HepG2 (cell line): ENCODE data around the gene JUND. TPM values are rescaled to one million over a fixed set of nuclear protein-coding genes. Genes with fewer than 3 reads are reported as not detected.

Experiments used
- AGO2 ChIP-seq: fragments of 200-400 bp; formaldehyde crosslinking; optimal IDR thresholded peaks from 2 replicates; pipeline ENCODE3; 2017; ENCODE audit warnings: mild to moderate bottlenecking, low read depth, low read length, moderate library complexity
- ATF3 ChIP-seq: sonication (generic); formaldehyde crosslinking; IDR thresholded peaks from 2 replicates; pipeline ENCODE4 v1.4.0; 2020; ENCODE audit warnings: missing genetic modification reagents
- ATF7-NPFF ChIP-seq: sonication (generic); formaldehyde crosslinking; IDR thresholded peaks from 2 replicates; pipeline ENCODE4 v1.8.1; 2023; ENCODE audit warnings: mild to moderate bottlenecking, low read depth, missing genetic modification reagents, moderate library complexity
- CCAR2 ChIP-seq: fragments of 200-400 bp; formaldehyde crosslinking; optimal IDR thresholded peaks from 2 replicates; pipeline ENCODE3; 2018; ENCODE audit warnings: low read depth, mild to moderate bottlenecking, low read length, moderate library complexity
- DMAP1 ChIP-seq: IDR thresholded peaks from 2 replicates; pipeline ENCODE4 v1.6.1; 2016
- HINFP ChIP-seq: sonication (generic); formaldehyde crosslinking; IDR thresholded peaks from 2 replicates; pipeline ENCODE4 v1.4.0; 2020; ENCODE audit warnings: low read depth, mild to moderate bottlenecking, missing genetic modification reagents
- NFIB ChIP-seq: sonication (generic); formaldehyde crosslinking; IDR thresholded peaks from 2 replicates; pipeline ENCODE4 v1.9.0; 2021; ENCODE audit warnings: missing genetic modification reagents, mild to moderate bottlenecking, borderline replicate concordance
- TCF7L2 ChIP-seq: IDR thresholded peaks from 2 replicates; pipeline ENCODE4 v1.6.1; 2011; ENCODE audit warnings: mild to moderate bottlenecking, low read depth, low read length, moderate library complexity
- THAP8 ChIP-seq: sonication (generic); formaldehyde crosslinking; IDR thresholded peaks from 2 replicates; pipeline ENCODE4 v1.5.1; 2020; ENCODE audit warnings: missing genetic modification reagents, mild to moderate bottlenecking, borderline replicate concordance
- THAP9 ChIP-seq: sonication (generic); formaldehyde crosslinking; IDR thresholded peaks from 2 replicates; pipeline ENCODE4; 2020; ENCODE audit warnings: missing genetic modification reagents, mild to moderate bottlenecking, borderline replicate concordance
- ZBTB2 ChIP-seq: sonication (generic); formaldehyde crosslinking; IDR thresholded peaks from 2 replicates; pipeline ENCODE4 v1.8.0; 2022; ENCODE audit warnings: low read depth, missing genetic modification reagents
- ZBTB20 ChIP-seq: sonication (generic); formaldehyde crosslinking; IDR thresholded peaks from 2 replicates; pipeline ENCODE4 v1.8.1; 2023; ENCODE audit warnings: missing genetic modification reagents, low read depth, mild to moderate bottlenecking, borderline replicate concordance
- ZNF296 ChIP-seq: sonication (generic); formaldehyde crosslinking; conservative IDR thresholded peaks from 2 replicates; pipeline ENCODE4 v1.5.0; 2020; ENCODE audit warnings: mild to moderate bottlenecking, missing genetic modification reagents
- ZNF770 ChIP-seq: sonication (generic); formaldehyde crosslinking; IDR thresholded peaks from 2 replicates; pipeline ENCODE4 v1.5.0; 2020; ENCODE audit warnings: mild to moderate bottlenecking, missing genetic modification reagents
- ZSCAN5A ChIP-seq: sonication (generic); formaldehyde crosslinking; IDR thresholded peaks from 2 replicates; pipeline ENCODE4 v1.8.0; 2022; ENCODE audit warnings: mild to moderate bottlenecking, missing genetic modification reagents, borderline replicate concordance
- polyA plus RNA-seq, 8 experiments: library from polyadenylated mRNA; depleted of rRNA in 3 of 8; stranded (reverse) in 7 of 8; unstranded in 1 of 8; fragments of >200 nt; fragmentation: Illumina TruSeq in 4 of 8; extraction: Trizol in 4 of 8; gene quantifications; 2 replicates each; pipeline versions ENCODE4 v1.2.1 to v1.2.3, GENCODE V29; 2011 to 2016; ENCODE audit warnings: low read depth in 4 of 8, missing spikeins in 1 of 8, mixed read lengths in 1 of 8; ENCODE audit not compliant: insufficient read depth in 1 of 8
- total RNA-seq, 5 experiments: library from RNA; depleted of rRNA; stranded (reverse); fragments of >200 nt; fragmentation: Illumina TruSeq; extraction: Trizol; gene quantifications; 2 replicates each; pipeline ENCODE4 v1.2.3, GENCODE V29; 2016; ENCODE audit warnings: low read depth in 1 of 5

Gene JUND
- total and polyA plus RNA-seq, 2 of the 13 experiments (the other 11 are each of a cell fraction or from before 2014, with no cell fraction given), result 41.2 to 59.8 TPM

- peak; percentile 93 for TF ChIP-seq AGO2
- peak; percentile 55 for TF ChIP-seq ATF7-NPFF
- peak; percentile 52; the same call in 1 of the 2 replicates for TF ChIP-seq ZBTB2 (CRISPR knock-in tag)
- TF ChIP-seq ATF3 (CRISPR knock-in tag), result no peak
- no peak for TF ChIP-seq THAP8 (CRISPR knock-in tag)
- TF ChIP-seq TCF7L2, result no peak
- no peak for TF ChIP-seq CCAR2
- TF ChIP-seq THAP9 (CRISPR knock-in tag), result peak; percentile 19; the same call in 1 of the 2 replicates
- TF ChIP-seq DMAP1 (CRISPR knock-in tag), result peak; percentile 7; the same call in 1 of the 2 replicates
- TF ChIP-seq ZNF770 (CRISPR knock-in tag), result peak; percentile 44
- TF ChIP-seq ZNF296 (CRISPR knock-in tag), result no peak
- no peak for TF ChIP-seq ZSCAN5A (CRISPR knock-in tag)
- no peak for TF ChIP-seq ZBTB20 (CRISPR knock-in tag)
- no peak for TF ChIP-seq NFIB (CRISPR knock-in tag)
- TF ChIP-seq HINFP (CRISPR knock-in tag), result no peak
Observed at GRCh38 chr19:18279516-18280246, 1.7 kb downstream of the JUND start (continued).
